Left lobe of liver (tissue), 2 donors: ENCODE measurements around the gene AMOTL2. TPM values are rescaled to one million over a fixed set of nuclear protein-coding genes. Genes with fewer than 3 reads are reported as not detected.

Experiments used
- ATAC-seq: fragments of 200-7000 bp; cut with Tn5 transposase; one replicate; pipeline ENCODE4 v1.9.1; 2020; ENCODE audit warnings: mild to moderate bottlenecking, moderate library complexity
- DNase-seq: peaks from one replicate; pipeline ENCODE4 v3.0.0-alpha.2; 2020; ENCODE audit warnings: low spot score
- total RNA-seq: library from RNA; stranded (reverse); gene quantifications from one replicate; pipeline ENCODE4 v1.2.1, GENCODE V29; 2021
- donor health status: DM: no; HTN: no; CAD: no; lungs with moderate emphysema.
- donor health status: DM: no; HTN: yes; CAD: no.

Gene AMOTL2
- total RNA-seq, 1 donor from 2014 or later: 26.8 TPM

- ATAC-seq (no peak), DNase-seq (no peak)
Observed at GRCh38 chr3:134317106-134317947, 56.9 kb downstream of the AMOTL2 start.

GRCh38 chr3:134315286-134316106, 58.8 kb downstream of the AMOTL2 start:
- ATAC-seq: no peak
- no peak for DNase-seq

- ATAC-seq (peak; percentile 22), DNase-seq (peak; percentile 75)
Observed at GRCh38 chr3:134314588-134315285, 59.5 kb downstream of the AMOTL2 start.

- ATAC-seq: no peak
- DNase-seq: no peak
Observed at GRCh38 chr3:134313847-134314587, 60.2 kb downstream of the AMOTL2 start.

- DNase-seq (peak; percentile 87), ATAC-seq (peak; percentile 66)
Observed at GRCh38 chr3:134312873-134313846, 61.1 kb downstream of the AMOTL2 start.

GRCh38 chr3:134312072-134312872, 62.0 kb downstream of the AMOTL2 start:
- peak; percentile 92 for DNase-seq
- ATAC-seq: peak; percentile 56

GRCh38 chr3:134311693-134312071, 62.6 kb downstream of the AMOTL2 start:
- no peak for DNase-seq
- ATAC-seq: no peak

GRCh38 chr3:134311265-134311664, 63.0 kb downstream of the AMOTL2 start:
- DNase-seq (no peak), ATAC-seq (no peak)

GRCh38 chr3:134309987-134310700, 64.1 kb downstream of the AMOTL2 start:
- peak; percentile 16 for ATAC-seq

GRCh38 chr3:134308350-134308891, 65.8 kb downstream of the AMOTL2 start:
- peak; percentile 83 for DNase-seq
- peak; percentile 64 for ATAC-seq

More at GRCh38 chr3:134309987-134310700, 64.1 kb downstream of the AMOTL2 start:
- DNase-seq: peak; percentile 74

- DNase-seq: no peak
- ATAC-seq: no peak
Observed at GRCh38 chr3:134307425-134307824, 66.8 kb downstream of the AMOTL2 start.

- ATAC-seq: no peak
- no peak for DNase-seq
Observed at GRCh38 chr3:134306320-134306719, 67.9 kb downstream of the AMOTL2 start.

Other genes starting within 250 kb of the AMOTL2 start
- gene RYK, start 123.6 kb downstream of the AMOTL2 start, total RNA-seq: 14.2 TPM
- 25.4 TPM for gene ANAPC13, start 111.5 kb upstream of the AMOTL2 start, total RNA-seq
- gene CEP63, start 111.6 kb upstream of the AMOTL2 start, total RNA-seq: 9.6 TPM